Measurements from ENCODE around the gene PARP3.

GRCh38 chr3:51942603-51943450, 664 bp downstream of the PARP3 start:
- TF ChIP-seq, protein P1, sequence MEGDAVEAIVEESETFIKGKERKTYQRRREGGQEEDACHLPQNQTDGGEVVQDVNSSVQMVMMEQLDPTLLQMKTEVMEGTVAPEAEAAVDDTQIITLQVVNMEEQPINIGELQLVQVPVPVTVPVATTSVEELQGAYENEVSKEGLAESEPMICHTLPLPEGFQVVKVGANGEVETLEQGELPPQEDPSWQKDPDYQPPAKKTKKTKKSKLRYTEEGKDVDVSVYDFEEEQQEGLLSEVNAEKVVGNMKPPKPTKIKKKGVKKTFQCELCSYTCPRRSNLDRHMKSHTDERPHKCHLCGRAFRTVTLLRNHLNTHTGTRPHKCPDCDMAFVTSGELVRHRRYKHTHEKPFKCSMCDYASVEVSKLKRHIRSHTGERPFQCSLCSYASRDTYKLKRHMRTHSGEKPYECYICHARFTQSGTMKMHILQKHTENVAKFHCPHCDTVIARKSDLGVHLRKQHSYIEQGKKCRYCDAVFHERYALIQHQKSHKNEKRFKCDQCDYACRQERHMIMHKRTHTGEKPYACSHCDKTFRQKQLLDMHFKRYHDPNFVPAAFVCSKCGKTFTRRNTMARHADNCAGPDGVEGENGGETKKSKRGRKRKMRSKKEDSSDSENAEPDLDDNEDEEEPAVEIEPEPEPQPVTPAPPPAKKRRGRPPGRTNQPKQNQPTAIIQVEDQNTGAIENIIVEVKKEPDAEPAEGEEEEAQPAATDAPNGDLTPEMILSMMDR (IDR thresholded peaks at IDR 0.05; ENCODE audit: borderline replicate concordance, extremely low read depth, low read length, poor library complexity, severe bottlenecking), result no peak
- no peak for TF ChIP-seq EZH2 (IDR thresholded peaks at IDR 0.05; ENCODE audit: borderline replicate concordance, low read depth, low read length, severe bottlenecking)
